ENCODE results near the gene DPP7. TPM values are rescaled to one million over a fixed set of nuclear protein-coding genes. Genes with fewer than 3 reads are reported as not detected.

Gene DPP7
- total RNA-seq, 1 donor from 2014 or later: 125 TPM

GRCh38 chr9:137097761-137098462, 16.6 kb downstream of the DPP7 start:
- H3K4me3 ChIP-seq (ENCODE audit: low read depth, low read length): no peak overlapping the region
- no peak for TF ChIP-seq CTCF (conservative IDR thresholded peaks at IDR 0.05; ENCODE audit: low read depth, low read length)
- no peak for DNase-seq (ENCODE audit: low read depth)

- no peak for DNase-seq (ENCODE audit: low read depth)
- TF ChIP-seq CTCF (conservative IDR thresholded peaks at IDR 0.05; ENCODE audit: low read depth, low read length): no peak
- no peak overlapping the region for H3K4me3 ChIP-seq (ENCODE audit: low read depth, low read length)
These were observed 17.6 kb downstream of the DPP7 start for GRCh38 chr9:137096785-137097546.

GRCh38 chr9:137095664-137096517, 18.6 kb downstream of the DPP7 start:
- DNase-seq (ENCODE audit: low read depth): no peak
- no peak overlapping the region for H3K4me3 ChIP-seq (ENCODE audit: low read depth, low read length)
- TF ChIP-seq CTCF (conservative IDR thresholded peaks at IDR 0.05; ENCODE audit: low read depth, low read length): no peak

- no peak for TF ChIP-seq CTCF (conservative IDR thresholded peaks at IDR 0.05; ENCODE audit: low read depth, low read length)
- no peak for DNase-seq (ENCODE audit: low read depth)
- H3K4me3 ChIP-seq (ENCODE audit: low read depth, low read length): no peak overlapping the region
These were observed 25.1 kb downstream of the DPP7 start for GRCh38 chr9:137089232-137089947.

GRCh38 chr9:137088121-137088520, 26.4 kb downstream of the DPP7 start:
- TF ChIP-seq CTCF (conservative IDR thresholded peaks at IDR 0.05; ENCODE audit: low read depth, low read length): no peak
- peak overlapping the region; percentile 72 for H3K4me3 ChIP-seq (ENCODE audit: low read depth, low read length)
- DNase-seq (ENCODE audit: low read depth): no peak

GRCh38 chr9:137087409-137087925, 27.1 kb downstream of the DPP7 start:
- H3K4me3 ChIP-seq (ENCODE audit: low read depth, low read length): peak overlapping the region; percentile 72
- TF ChIP-seq CTCF (conservative IDR thresholded peaks at IDR 0.05; ENCODE audit: low read depth, low read length): no peak
- DNase-seq (ENCODE audit: low read depth): no peak
